Measurements from ENCODE around the gene MARK4.

The MARK4 gene

DNA sequence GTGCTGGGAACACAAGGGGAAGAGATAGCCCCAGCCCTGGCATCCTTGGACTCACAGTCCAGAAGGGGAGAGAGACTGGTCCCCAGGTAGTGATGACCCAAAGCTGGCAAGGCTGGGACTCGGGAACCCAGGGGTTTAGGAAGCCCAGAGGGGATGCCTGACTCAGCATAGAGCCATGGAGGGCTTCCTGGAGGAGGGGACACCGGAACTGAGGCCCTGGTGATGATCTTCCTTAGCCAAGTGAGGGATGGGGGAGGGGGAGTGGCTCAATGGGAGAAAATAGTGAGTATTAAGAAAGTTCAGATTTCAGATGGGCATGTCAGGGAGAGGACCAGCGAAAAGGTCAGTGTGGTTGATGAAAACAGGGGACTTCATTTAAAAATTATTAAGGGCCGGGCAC lies 32.6 kb upstream of the MARK4 start:
- TF ChIP-seq NFIC (IDR thresholded peaks at IDR 0.05) (no peak), CREB1 (IDR thresholded peaks at IDR 0.05; ENCODE audit: low read depth) (no peak), RAD21 (IDR thresholded peaks at IDR 0.05; ENCODE audit: low read depth) (no peak), MAX (IDR thresholded peaks at IDR 0.05) (no peak), EP300 (IDR thresholded peaks at IDR 0.05; ENCODE audit: borderline replicate concordance) (no peak), EGR1 (IDR thresholded peaks at IDR 0.05) (no peak), TAF1 (IDR thresholded peaks at IDR 0.05; ENCODE audit: low read depth) (no peak), YY1 (IDR thresholded peaks at IDR 0.05; ENCODE audit: low read depth) (no peak), TEAD4 (IDR thresholded peaks at IDR 0.05) (no peak), FOXM1 (IDR thresholded peaks at IDR 0.05; ENCODE audit: borderline replicate concordance, low read depth) (no peak), CEBPB (IDR thresholded peaks at IDR 0.05) (no peak), ZBTB7A (IDR thresholded peaks at IDR 0.05; ENCODE audit: low read depth) (no peak)
- TF ChIP-seq, protein P1, sequence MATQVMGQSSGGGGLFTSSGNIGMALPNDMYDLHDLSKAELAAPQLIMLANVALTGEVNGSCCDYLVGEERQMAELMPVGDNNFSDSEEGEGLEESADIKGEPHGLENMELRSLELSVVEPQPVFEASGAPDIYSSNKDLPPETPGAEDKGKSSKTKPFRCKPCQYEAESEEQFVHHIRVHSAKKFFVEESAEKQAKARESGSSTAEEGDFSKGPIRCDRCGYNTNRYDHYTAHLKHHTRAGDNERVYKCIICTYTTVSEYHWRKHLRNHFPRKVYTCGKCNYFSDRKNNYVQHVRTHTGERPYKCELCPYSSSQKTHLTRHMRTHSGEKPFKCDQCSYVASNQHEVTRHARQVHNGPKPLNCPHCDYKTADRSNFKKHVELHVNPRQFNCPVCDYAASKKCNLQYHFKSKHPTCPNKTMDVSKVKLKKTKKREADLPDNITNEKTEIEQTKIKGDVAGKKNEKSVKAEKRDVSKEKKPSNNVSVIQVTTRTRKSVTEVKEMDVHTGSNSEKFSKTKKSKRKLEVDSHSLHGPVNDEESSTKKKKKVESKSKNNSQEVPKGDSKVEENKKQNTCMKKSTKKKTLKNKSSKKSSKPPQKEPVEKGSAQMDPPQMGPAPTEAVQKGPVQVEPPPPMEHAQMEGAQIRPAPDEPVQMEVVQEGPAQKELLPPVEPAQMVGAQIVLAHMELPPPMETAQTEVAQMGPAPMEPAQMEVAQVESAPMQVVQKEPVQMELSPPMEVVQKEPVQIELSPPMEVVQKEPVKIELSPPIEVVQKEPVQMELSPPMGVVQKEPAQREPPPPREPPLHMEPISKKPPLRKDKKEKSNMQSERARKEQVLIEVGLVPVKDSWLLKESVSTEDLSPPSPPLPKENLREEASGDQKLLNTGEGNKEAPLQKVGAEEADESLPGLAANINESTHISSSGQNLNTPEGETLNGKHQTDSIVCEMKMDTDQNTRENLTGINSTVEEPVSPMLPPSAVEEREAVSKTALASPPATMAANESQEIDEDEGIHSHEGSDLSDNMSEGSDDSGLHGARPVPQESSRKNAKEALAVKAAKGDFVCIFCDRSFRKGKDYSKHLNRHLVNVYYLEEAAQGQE (IDR thresholded peaks at IDR 0.05; ENCODE audit: low read depth): no peak
- TF ChIP-seq, protein P2, sequence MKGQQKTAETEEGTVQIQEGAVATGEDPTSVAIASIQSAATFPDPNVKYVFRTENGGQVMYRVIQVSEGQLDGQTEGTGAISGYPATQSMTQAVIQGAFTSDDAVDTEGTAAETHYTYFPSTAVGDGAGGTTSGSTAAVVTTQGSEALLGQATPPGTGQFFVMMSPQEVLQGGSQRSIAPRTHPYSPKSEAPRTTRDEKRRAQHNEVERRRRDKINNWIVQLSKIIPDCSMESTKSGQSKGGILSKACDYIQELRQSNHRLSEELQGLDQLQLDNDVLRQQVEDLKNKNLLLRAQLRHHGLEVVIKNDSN (IDR thresholded peaks at IDR 0.05): no peak

- TF ChIP-seq CEBPB (IDR thresholded peaks at IDR 0.05) (no peak), ZBTB7A (IDR thresholded peaks at IDR 0.05; ENCODE audit: low read depth) (no peak)
- TF ChIP-seq, protein P1 (IDR thresholded peaks at IDR 0.05; ENCODE audit: low read depth): no peak
These were observed 31.9 kb upstream of the MARK4 start for GRCh38 chr19:45218911-45219743.

GRCh38 chr19:45222724-45223123 lies 28.3 kb upstream of the MARK4 start:
- TF ChIP-seq TAF1 (IDR thresholded peaks at IDR 0.05; ENCODE audit: low read depth): no peak
- TF ChIP-seq, protein P1 (IDR thresholded peaks at IDR 0.05; ENCODE audit: low read depth): no peak
- TF ChIP-seq TCF12 (IDR thresholded peaks at IDR 0.05; ENCODE audit: low read depth): no peak
- TF ChIP-seq, protein P2 (IDR thresholded peaks at IDR 0.05): no peak
- no peak for TF ChIP-seq ZBTB7A (IDR thresholded peaks at IDR 0.05; ENCODE audit: low read depth)
- TF ChIP-seq TEAD4 (IDR thresholded peaks at IDR 0.05): no peak
- no peak for TF ChIP-seq RAD21 (IDR thresholded peaks at IDR 0.05; ENCODE audit: low read depth)
- TF ChIP-seq FOXM1 (IDR thresholded peaks at IDR 0.05; ENCODE audit: borderline replicate concordance, low read depth): no peak
- no peak for TF ChIP-seq YY1 (IDR thresholded peaks at IDR 0.05; ENCODE audit: low read depth)

- no peak for TF ChIP-seq CEBPB (IDR thresholded peaks at IDR 0.05)
- no peak for TF ChIP-seq EP300 (IDR thresholded peaks at IDR 0.05; ENCODE audit: borderline replicate concordance)
- TF ChIP-seq EGR1 (IDR thresholded peaks at IDR 0.05): no peak
- TF ChIP-seq, protein P1 (IDR thresholded peaks at IDR 0.05; ENCODE audit: low read depth): no peak
- TF ChIP-seq YY1 (IDR thresholded peaks at IDR 0.05; ENCODE audit: low read depth): no peak
- no peak for TF ChIP-seq TCF12 (IDR thresholded peaks at IDR 0.05; ENCODE audit: low read depth)
- TF ChIP-seq NFIC (IDR thresholded peaks at IDR 0.05): no peak
- no peak for TF ChIP-seq RAD21 (IDR thresholded peaks at IDR 0.05; ENCODE audit: low read depth)
- TF ChIP-seq, protein P2 (IDR thresholded peaks at IDR 0.05): no peak
- no peak for TF ChIP-seq FOXM1 (IDR thresholded peaks at IDR 0.05; ENCODE audit: borderline replicate concordance, low read depth)
- no peak for TF ChIP-seq TEAD4 (IDR thresholded peaks at IDR 0.05)
- no peak for TF ChIP-seq TAF1 (IDR thresholded peaks at IDR 0.05; ENCODE audit: low read depth)
- no peak for TF ChIP-seq MAX (IDR thresholded peaks at IDR 0.05)
- no peak for TF ChIP-seq ZBTB7A (IDR thresholded peaks at IDR 0.05; ENCODE audit: low read depth)
- TF ChIP-seq CREB1 (IDR thresholded peaks at IDR 0.05; ENCODE audit: low read depth): no peak
These were observed 27.2 kb upstream of the MARK4 start for GRCh38 chr19:45223879-45224278.
